ENCODE data around the gene HUWE1.
"Not testable (repeated sequence)": the region's sequence is repeated elsewhere in the genome, so short reads cannot be mapped to it uniquely, and the experiment has no call there.

HUWE1 gene

GRCh38 chrX:53723381-53723780 is 36.9 kb upstream of the HUWE1 start:
- H3K79me1 ChIP-seq (ENCODE audit: low read length) = no peaks in the 10 kb centered on the region
- H4K5ac ChIP-seq (ENCODE audit: low read length) = no peak overlapping the region
- no peak overlapping the region for H2BK5ac ChIP-seq (ENCODE audit: low read length)
- H3K4me3 ChIP-seq (ENCODE audit: low read length) = no peak overlapping the region
- no peak overlapping the region for H2BK120ac ChIP-seq (ENCODE audit: low read depth, low read length)
- no CpG with 5 or more reads among the region's 4 CpGs for WGBS (ENCODE audit: extremely low coverage, insufficient coverage, low lambda C conversion rate)
- no peak for DNase-seq
- H3K36me3 ChIP-seq (ENCODE audit: control insufficient read depth, insufficient read depth, low read length) = no peaks in the 10 kb centered on the region
- H3K27me3 ChIP-seq (ENCODE audit: insufficient read depth, low read length, poor library complexity) = no peaks in the 10 kb centered on the region
- H3K4me2 ChIP-seq (ENCODE audit: low read length) = no peak overlapping the region
- no peak overlapping the region for H2BK15ac ChIP-seq (replicated peaks; ENCODE audit: low read depth)
- no peak overlapping the region for H3K4ac ChIP-seq (ENCODE audit: low read depth, low read length)
- no peak overlapping the region for H3K18ac ChIP-seq (ENCODE audit: low read length)
- no peaks in the 10 kb centered on the region for H3K4me1 ChIP-seq (ENCODE audit: control insufficient read depth, low read depth, low read length)
- H3K9ac ChIP-seq (ENCODE audit: low read length) = no peak overlapping the region
- no peak overlapping the region for H3K56ac ChIP-seq (ENCODE audit: low read length)
- no peak overlapping the region for H3K27ac ChIP-seq (ENCODE audit: low read depth, low read length)
- H3K23ac ChIP-seq (ENCODE audit: low read length) = no peak overlapping the region
- H3K79me2 ChIP-seq (ENCODE audit: control insufficient read depth, insufficient read depth, low read length) = no peaks in the 10 kb centered on the region
- no peak overlapping the region for H4K8ac ChIP-seq (ENCODE audit: low read depth, low read length)
- no peak overlapping the region for H2AK5ac ChIP-seq (ENCODE audit: low read length)

- not testable (repeated sequence) for H3K4me3 ChIP-seq (ENCODE audit: low read length); H3K27me3 ChIP-seq (ENCODE audit: insufficient read depth, low read length, poor library complexity); H3K4ac ChIP-seq (ENCODE audit: low read depth, low read length); H3K79me2 ChIP-seq (ENCODE audit: control insufficient read depth, insufficient read depth, low read length); H4K5ac ChIP-seq (ENCODE audit: low read length); H3K4me1 ChIP-seq (ENCODE audit: control insufficient read depth, low read depth, low read length); H3K56ac ChIP-seq (ENCODE audit: low read length); H3K9ac ChIP-seq (ENCODE audit: low read length); DNase-seq; H3K18ac ChIP-seq (ENCODE audit: low read length); H3K23ac ChIP-seq (ENCODE audit: low read length); H3K79me1 ChIP-seq (ENCODE audit: low read length); H3K36me3 ChIP-seq (ENCODE audit: control insufficient read depth, insufficient read depth, low read length); H2BK5ac ChIP-seq (ENCODE audit: low read length); H2BK120ac ChIP-seq (ENCODE audit: low read depth, low read length); H3K27ac ChIP-seq (ENCODE audit: low read depth, low read length); H2BK15ac ChIP-seq (replicated peaks; ENCODE audit: low read depth); H3K4me2 ChIP-seq (ENCODE audit: low read length); H4K8ac ChIP-seq (ENCODE audit: low read depth, low read length); H2AK5ac ChIP-seq (ENCODE audit: low read length)
- WGBS (ENCODE audit: extremely low coverage, insufficient coverage, low lambda C conversion rate) = no CpG with 5 or more reads among the region's 32 CpGs
Measured at GRCh38 chrX:53721610-53722009, 35.1 kb upstream of the HUWE1 start.

- not testable (repeated sequence) for H3K79me2 ChIP-seq (ENCODE audit: control insufficient read depth, insufficient read depth, low read length); H3K27me3 ChIP-seq (ENCODE audit: insufficient read depth, low read length, poor library complexity); H3K27ac ChIP-seq (ENCODE audit: low read depth, low read length); H3K18ac ChIP-seq (ENCODE audit: low read length); H3K4me2 ChIP-seq (ENCODE audit: low read length); H3K4ac ChIP-seq (ENCODE audit: low read depth, low read length); H2AK5ac ChIP-seq (ENCODE audit: low read length); DNase-seq; H3K4me3 ChIP-seq (ENCODE audit: low read length); H2BK15ac ChIP-seq (replicated peaks; ENCODE audit: low read depth); H3K9ac ChIP-seq (ENCODE audit: low read length); H3K4me1 ChIP-seq (ENCODE audit: control insufficient read depth, low read depth, low read length); H3K23ac ChIP-seq (ENCODE audit: low read length); H4K5ac ChIP-seq (ENCODE audit: low read length); H4K8ac ChIP-seq (ENCODE audit: low read depth, low read length); H2BK5ac ChIP-seq (ENCODE audit: low read length); H3K36me3 ChIP-seq (ENCODE audit: control insufficient read depth, insufficient read depth, low read length); H3K56ac ChIP-seq (ENCODE audit: low read length); H3K79me1 ChIP-seq (ENCODE audit: low read length); H2BK120ac ChIP-seq (ENCODE audit: low read depth, low read length)
- WGBS (ENCODE audit: extremely low coverage, insufficient coverage, low lambda C conversion rate) = no CpG with 5 or more reads among the region's 7 CpGs
Measured at GRCh38 chrX:53719666-53720065, 33.1 kb upstream of the HUWE1 start.

GRCh38 chrX:53718073-53718472 is 31.6 kb upstream of the HUWE1 start:
- H3K9ac ChIP-seq (ENCODE audit: low read length) = no peak overlapping the region
- no peak for DNase-seq
- H3K79me1 ChIP-seq (ENCODE audit: low read length) = no peaks in the 10 kb centered on the region
- no peaks in the 10 kb centered on the region for H3K36me3 ChIP-seq (ENCODE audit: control insufficient read depth, insufficient read depth, low read length)
- H3K4me2 ChIP-seq (ENCODE audit: low read length) = no peak overlapping the region
- no peaks in the 10 kb centered on the region for H3K4me1 ChIP-seq (ENCODE audit: control insufficient read depth, low read depth, low read length)
- H3K4ac ChIP-seq (ENCODE audit: low read depth, low read length) = no peak overlapping the region
- H3K56ac ChIP-seq (ENCODE audit: low read length) = no peak overlapping the region
- no peak overlapping the region for H4K5ac ChIP-seq (ENCODE audit: low read length)
- no peak overlapping the region for H4K8ac ChIP-seq (ENCODE audit: low read depth, low read length)
- H3K27me3 ChIP-seq (ENCODE audit: insufficient read depth, low read length, poor library complexity) = no peaks in the 10 kb centered on the region
- H3K23ac ChIP-seq (ENCODE audit: low read length) = no peak overlapping the region
- H2BK120ac ChIP-seq (ENCODE audit: low read depth, low read length) = no peak overlapping the region
- H2BK5ac ChIP-seq (ENCODE audit: low read length) = no peak overlapping the region
- H3K4me3 ChIP-seq (ENCODE audit: low read length) = no peak overlapping the region
- H3K79me2 ChIP-seq (ENCODE audit: control insufficient read depth, insufficient read depth, low read length) = no peaks in the 10 kb centered on the region
- H3K27ac ChIP-seq (ENCODE audit: low read depth, low read length) = no peak overlapping the region
- no peak overlapping the region for H2BK15ac ChIP-seq (replicated peaks; ENCODE audit: low read depth)
- H2AK5ac ChIP-seq (ENCODE audit: low read length) = no peak overlapping the region
- no peak overlapping the region for H3K18ac ChIP-seq (ENCODE audit: low read length)

- Histone ChIP-seq H3K23ac (ENCODE audit: low read length) (no peak overlapping the region), H2BK15ac (replicated peaks; ENCODE audit: low read depth) (no peak overlapping the region)
- WGBS (ENCODE audit: extremely low coverage, insufficient coverage, low lambda C conversion rate) = no CpG with 5 or more reads among the region's 2 CpGs
Measured at GRCh38 chrX:53717205-53717604, 30.7 kb upstream of the HUWE1 start.

GRCh38 chrX:53716328-53717088 is 30.0 kb upstream of the HUWE1 start:
- no peak overlapping the region for H4K5ac ChIP-seq (ENCODE audit: low read length)
- no CpG with 5 or more reads among the region's 4 CpGs for WGBS (ENCODE audit: extremely low coverage, insufficient coverage, low lambda C conversion rate)
- no peak overlapping the region for H2BK5ac ChIP-seq (ENCODE audit: low read length)
- H3K9ac ChIP-seq (ENCODE audit: low read length) = no peak overlapping the region
- H2AK5ac ChIP-seq (ENCODE audit: low read length) = no peak overlapping the region
- no peak overlapping the region for H3K4ac ChIP-seq (ENCODE audit: low read depth, low read length)
- no peak overlapping the region for H2BK15ac ChIP-seq (replicated peaks; ENCODE audit: low read depth)
- no peak overlapping the region for H3K56ac ChIP-seq (ENCODE audit: low read length)
- DNase-seq = no peak
- no peaks in the 10 kb centered on the region for H3K79me1 ChIP-seq (ENCODE audit: low read length)
- no peak overlapping the region for H3K27ac ChIP-seq (ENCODE audit: low read depth, low read length)
- H2BK120ac ChIP-seq (ENCODE audit: low read depth, low read length) = no peak overlapping the region
- no peak overlapping the region for H3K23ac ChIP-seq (ENCODE audit: low read length)
- no peak overlapping the region for H3K18ac ChIP-seq (ENCODE audit: low read length)
- H3K4me3 ChIP-seq (ENCODE audit: low read length) = no peak overlapping the region
- H3K27me3 ChIP-seq (ENCODE audit: insufficient read depth, low read length, poor library complexity) = no peaks in the 10 kb centered on the region
- no peaks in the 10 kb centered on the region for H3K4me1 ChIP-seq (ENCODE audit: control insufficient read depth, low read depth, low read length)
- H3K4me2 ChIP-seq (ENCODE audit: low read length) = no peak overlapping the region
- no peak overlapping the region for H4K8ac ChIP-seq (ENCODE audit: low read depth, low read length)
- no peaks in the 10 kb centered on the region for H3K79me2 ChIP-seq (ENCODE audit: control insufficient read depth, insufficient read depth, low read length)
- no peaks in the 10 kb centered on the region for H3K36me3 ChIP-seq (ENCODE audit: control insufficient read depth, insufficient read depth, low read length)

More at GRCh38 chrX:53717205-53717604, 30.7 kb upstream of the HUWE1 start:
- Histone ChIP-seq H4K8ac (ENCODE audit: low read depth, low read length) (no peak overlapping the region), H3K56ac (ENCODE audit: low read length) (no peak overlapping the region), H2BK5ac (ENCODE audit: low read length) (no peak overlapping the region), H3K27ac (ENCODE audit: low read depth, low read length) (no peak overlapping the region), H2BK120ac (ENCODE audit: low read depth, low read length) (no peak overlapping the region), H3K4me1 (ENCODE audit: control insufficient read depth, low read depth, low read length) (no peaks in the 10 kb centered on the region), H3K79me1 (ENCODE audit: low read length) (no peaks in the 10 kb centered on the region), H2AK5ac (ENCODE audit: low read length) (no peak overlapping the region), H3K79me2 (ENCODE audit: control insufficient read depth, insufficient read depth, low read length) (no peaks in the 10 kb centered on the region), H3K18ac (ENCODE audit: low read length) (no peak overlapping the region), H4K5ac (ENCODE audit: low read length) (no peak overlapping the region), H3K4ac (ENCODE audit: low read depth, low read length) (no peak overlapping the region), H3K9ac (ENCODE audit: low read length) (no peak overlapping the region), H3K36me3 (ENCODE audit: control insufficient read depth, insufficient read depth, low read length) (no peaks in the 10 kb centered on the region), H3K27me3 (ENCODE audit: insufficient read depth, low read length, poor library complexity) (no peaks in the 10 kb centered on the region), H3K4me2 (ENCODE audit: low read length) (no peak overlapping the region), H3K4me3 (ENCODE audit: low read length) (no peak overlapping the region)
- no peak for DNase-seq
